ENCODE results near the gene GSTT2B. TPM values are rescaled to one million over a fixed set of nuclear protein-coding genes. Genes with fewer than 3 reads are reported as not detected.
"Not testable (repeated sequence)": the region's sequence is repeated elsewhere in the genome, so short reads cannot be mapped to it uniquely, and the experiment has no call there.

GSTT2B gene
- total and polyA plus RNA-seq, 2 donors (not counting 3 experiments of a cell fraction or from before 2014, with no cell fraction given): 33.6 to 36.1 TPM

DNA sequence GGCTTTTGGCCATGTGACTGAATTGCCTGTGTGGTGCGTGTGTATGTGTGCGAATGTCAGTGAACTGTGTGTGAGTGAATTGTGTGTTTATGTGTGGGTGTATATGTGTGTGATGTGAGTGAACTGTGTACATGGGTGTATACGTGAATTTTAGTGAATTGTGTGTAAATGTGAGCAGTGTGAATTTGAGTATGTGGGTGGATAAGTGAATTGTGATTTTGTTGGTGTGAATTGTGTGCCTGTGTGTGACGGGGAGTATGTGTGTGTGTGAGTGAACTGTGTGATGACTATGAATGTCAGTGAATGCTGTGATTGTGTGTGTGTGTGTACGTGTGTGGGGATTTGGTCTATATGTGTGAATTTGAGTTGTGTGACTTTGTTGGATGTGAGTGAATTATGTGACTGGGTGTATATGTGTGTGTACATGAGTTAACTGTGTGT, 9.2 kb upstream of the GSTT2B start:
- no peak overlapping the region for H3K27ac ChIP-seq (ENCODE audit: insufficient read depth, low read depth, low read length)
- intact Hi-C loops (cut with micrococcal nuclease) (no loop called here), dilution Hi-C loops (cut with MboI; ENCODE audit: extremely low pct_ligation_motif_present, low sequenced_read_pairs) (no loop called here)
- no peak overlapping the region for H3K9ac ChIP-seq (replicated peaks; ENCODE audit: extremely low read depth, insufficient read depth, low read length)
- peaks cover 13% of the 10 kb centered on the region for H3K79me2 ChIP-seq (ENCODE audit: control insufficient read depth, insufficient read depth, low read length)
- H4K20me1 ChIP-seq (replicated peaks; ENCODE audit: control insufficient read depth, extremely low read depth, insufficient read depth, low read length): no peaks in the 10 kb centered on the region
- no peak for DNase-seq (ENCODE audit: low read depth, low spot score)
- TF ChIP-seq GATA2 (IDR thresholded peaks at IDR 0.05; ENCODE audit: insufficient read depth, insufficient read length, low read depth, low read length) (no peak), JUN (IDR thresholded peaks at IDR 0.05; ENCODE audit: borderline replicate concordance, insufficient read depth, insufficient read length, low read depth) (no peak), POLR2A (IDR thresholded peaks at IDR 0.05; ENCODE audit: low read depth, low read length) (no peak), POLR2AphosphoS5 (IDR thresholded peaks at IDR 0.05; ENCODE audit: insufficient read depth, low read depth, low read length) (no peak)
- TF ChIP-seq, protein P1, sequence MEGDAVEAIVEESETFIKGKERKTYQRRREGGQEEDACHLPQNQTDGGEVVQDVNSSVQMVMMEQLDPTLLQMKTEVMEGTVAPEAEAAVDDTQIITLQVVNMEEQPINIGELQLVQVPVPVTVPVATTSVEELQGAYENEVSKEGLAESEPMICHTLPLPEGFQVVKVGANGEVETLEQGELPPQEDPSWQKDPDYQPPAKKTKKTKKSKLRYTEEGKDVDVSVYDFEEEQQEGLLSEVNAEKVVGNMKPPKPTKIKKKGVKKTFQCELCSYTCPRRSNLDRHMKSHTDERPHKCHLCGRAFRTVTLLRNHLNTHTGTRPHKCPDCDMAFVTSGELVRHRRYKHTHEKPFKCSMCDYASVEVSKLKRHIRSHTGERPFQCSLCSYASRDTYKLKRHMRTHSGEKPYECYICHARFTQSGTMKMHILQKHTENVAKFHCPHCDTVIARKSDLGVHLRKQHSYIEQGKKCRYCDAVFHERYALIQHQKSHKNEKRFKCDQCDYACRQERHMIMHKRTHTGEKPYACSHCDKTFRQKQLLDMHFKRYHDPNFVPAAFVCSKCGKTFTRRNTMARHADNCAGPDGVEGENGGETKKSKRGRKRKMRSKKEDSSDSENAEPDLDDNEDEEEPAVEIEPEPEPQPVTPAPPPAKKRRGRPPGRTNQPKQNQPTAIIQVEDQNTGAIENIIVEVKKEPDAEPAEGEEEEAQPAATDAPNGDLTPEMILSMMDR (IDR thresholded peaks at IDR 0.05; ENCODE audit: extremely low read depth in 1 of 2, insufficient read depth in 1 of 2, low read depth in 1 of 2, low read length in 2 of 2): no peak
- POLR2A ChIA-PET: no interaction called here
- FAIRE-seq: no peak
- no peak overlapping the region for H3K4me3 ChIP-seq (replicated peaks in 1 of 3; ENCODE audit: insufficient read depth in 1 of 3, low read depth in 1 of 3, low read length in 3 of 3)
- no peaks in the 10 kb centered on the region for H3K9me1 ChIP-seq (replicated peaks; ENCODE audit: control insufficient read depth, extremely low read depth, insufficient read depth, low read length)
- no peaks in the 10 kb centered on the region for H3K27me3 ChIP-seq (ENCODE audit: control insufficient read depth in 2 of 2, insufficient read depth in 2 of 2, low read length in 2 of 2)
- H3K4me1 ChIP-seq (ENCODE audit: control insufficient read depth, extremely low read depth, insufficient read depth, low read length): no peaks in the 10 kb centered on the region
- CTCF ChIA-PET: no interaction called here
- peaks cover 2 to 16% of the 10 kb centered on the region in 2 experiments for H3K36me3 ChIP-seq (ENCODE audit: control insufficient read depth in 2 of 2, extremely low read depth in 1 of 2, insufficient read depth in 2 of 2, low read length in 2 of 2)
- no TSS peak for BruUV-seq (replicated peaks)
- no peaks in the 10 kb centered on the region for H3K9me3 ChIP-seq (replicated peaks; ENCODE audit: control insufficient read depth, insufficient read depth, low read length)
- no peak overlapping the region for H2AFZ ChIP-seq (ENCODE audit: low read depth, low read length)
- no peak overlapping the region for H3K4me2 ChIP-seq (ENCODE audit: insufficient read depth, low read length)

DNA sequence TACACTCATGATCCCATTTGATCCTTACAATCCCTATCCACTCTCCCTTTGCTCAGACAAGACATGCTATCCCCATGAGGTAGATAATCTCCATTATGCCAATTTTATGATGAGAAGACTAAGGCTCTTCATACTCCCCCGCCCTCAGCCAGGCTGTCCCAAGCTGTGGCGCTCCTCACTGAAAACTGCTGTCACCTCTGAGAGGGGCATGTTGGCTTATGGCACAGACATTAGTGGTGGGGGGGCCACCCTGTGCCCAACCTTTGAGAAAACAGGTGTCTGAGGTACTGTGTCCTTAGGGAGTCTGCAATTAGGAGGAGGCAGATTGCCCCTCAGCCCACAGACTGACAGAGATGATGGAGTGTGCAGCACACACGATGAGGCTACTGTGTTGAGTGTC, 8.1 kb upstream of the GSTT2B start:
- Histone ChIP-seq H3K9me1 (replicated peaks; ENCODE audit: control insufficient read depth, extremely low read depth, insufficient read depth, low read length) (no peaks in the 10 kb centered on the region), H3K9me3 (replicated peaks; ENCODE audit: control insufficient read depth, insufficient read depth, low read length) (no peaks in the 10 kb centered on the region), H3K36me3 (ENCODE audit: control insufficient read depth in 2 of 2, extremely low read depth in 1 of 2, insufficient read depth in 2 of 2, low read length in 2 of 2) (peaks cover 2 to 16% of the 10 kb centered on the region in 2 experiments), H4K20me1 (replicated peaks; ENCODE audit: control insufficient read depth, extremely low read depth, insufficient read depth, low read length) (no peaks in the 10 kb centered on the region), H3K79me2 (ENCODE audit: control insufficient read depth, insufficient read depth, low read length) (peaks cover 13% of the 10 kb centered on the region), H3K9ac (replicated peaks; ENCODE audit: extremely low read depth, insufficient read depth, low read length) (no peak overlapping the region), H3K4me2 (ENCODE audit: insufficient read depth, low read length) (no peak overlapping the region), H2AFZ (ENCODE audit: low read depth, low read length) (no peak overlapping the region), H3K27me3 (ENCODE audit: control insufficient read depth in 2 of 2, insufficient read depth in 2 of 2, low read length in 2 of 2) (no peaks in the 10 kb centered on the region), H3K4me1 (ENCODE audit: control insufficient read depth, extremely low read depth, insufficient read depth, low read length) (no peaks in the 10 kb centered on the region), H3K4me3 (replicated peaks in 1 of 3; ENCODE audit: insufficient read depth in 1 of 3, low read depth in 1 of 3, low read length in 3 of 3) (no peak overlapping the region), H3K27ac (ENCODE audit: insufficient read depth, low read depth, low read length) (no peak overlapping the region)
- CTCF ChIA-PET: no interaction called here
- POLR2A ChIA-PET: no interaction called here
- FAIRE-seq (no peak), DNase-seq (ENCODE audit: low read depth, low spot score) (no peak)
- TF ChIP-seq MYC (IDR thresholded peaks at IDR 0.05; ENCODE audit: low read depth, low read length) (no peak), JUN (IDR thresholded peaks at IDR 0.05; ENCODE audit: borderline replicate concordance, insufficient read depth, insufficient read length, low read depth) (no peak), EZH2 (IDR thresholded peaks at IDR 0.05; ENCODE audit: borderline replicate concordance, low read depth, low read length, severe bottlenecking) (no peak), POLR2AphosphoS5 (IDR thresholded peaks at IDR 0.05; ENCODE audit: insufficient read depth, low read depth, low read length) (no peak), POLR2A (IDR thresholded peaks at IDR 0.05; ENCODE audit: low read depth, low read length) (no peak)
- TF ChIP-seq, protein P2, sequence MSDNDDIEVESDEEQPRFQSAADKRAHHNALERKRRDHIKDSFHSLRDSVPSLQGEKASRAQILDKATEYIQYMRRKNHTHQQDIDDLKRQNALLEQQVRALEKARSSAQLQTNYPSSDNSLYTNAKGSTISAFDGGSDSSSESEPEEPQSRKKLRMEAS (IDR thresholded peaks at IDR 0.05; ENCODE audit: insufficient read depth, insufficient read length): no peak
- no TSS peak for BruUV-seq (replicated peaks)
- intact Hi-C loops (cut with micrococcal nuclease) (no loop called here), dilution Hi-C loops (cut with MboI; ENCODE audit: extremely low pct_ligation_motif_present, low sequenced_read_pairs) (no loop called here)

GRCh38 chr22:23966568-23966967, 5.6 kb upstream of the GSTT2B start, which contains the start of gene DDTL:
TSS of gene DDTL (plus strand) at chr22:23966888. CDS start at chr22:23966915, 27 bp downstream.
- POLR2A ChIA-PET; H2AFZ ChIP-seq (ENCODE audit: low read depth, low read length); intact Hi-C loops (cut with micrococcal nuclease); H3K79me2 ChIP-seq (ENCODE audit: control insufficient read depth, insufficient read depth, low read length); H3K4me3 ChIP-seq (replicated peaks in 1 of 3; ENCODE audit: insufficient read depth in 1 of 3, low read depth in 1 of 3, low read length in 3 of 3); H3K9me3 ChIP-seq (replicated peaks; ENCODE audit: control insufficient read depth, insufficient read depth, low read length); H3K9ac ChIP-seq (replicated peaks; ENCODE audit: extremely low read depth, insufficient read depth, low read length); H4K20me1 ChIP-seq (replicated peaks; ENCODE audit: control insufficient read depth, extremely low read depth, insufficient read depth, low read length); H3K4me2 ChIP-seq (ENCODE audit: insufficient read depth, low read length); DNase-seq (ENCODE audit: low read depth, low spot score); H3K9me1 ChIP-seq (replicated peaks; ENCODE audit: control insufficient read depth, extremely low read depth, insufficient read depth, low read length); H3K27ac ChIP-seq (ENCODE audit: insufficient read depth, low read depth, low read length); H3K27me3 ChIP-seq (ENCODE audit: control insufficient read depth in 2 of 2, insufficient read depth in 2 of 2, low read length in 2 of 2); H3K4me1 ChIP-seq (ENCODE audit: control insufficient read depth, extremely low read depth, insufficient read depth, low read length); BruUV-seq (replicated peaks); dilution Hi-C loops (cut with MboI; ENCODE audit: extremely low pct_ligation_motif_present, low sequenced_read_pairs); CTCF ChIA-PET: not testable (repeated sequence)
- peaks cover 2 to 16% of the 10 kb centered on the region in 2 experiments for H3K36me3 ChIP-seq (ENCODE audit: control insufficient read depth in 2 of 2, extremely low read depth in 1 of 2, insufficient read depth in 2 of 2, low read length in 2 of 2)
- peak; percentile 100 for FAIRE-seq
